Tibial artery (tissue), 4 donors: ENCODE results near the gene CR2.

Experiments used
- DNase-seq, 2 donors: peaks; one replicate each; pipeline ENCODE4 v3.0.0-alpha.2; 2019
- H3K27ac ChIP-seq, 2 donors: fragments of 200-600 bp; sonication (generic) in 1 of 2; 1 replicate in 1 of 2; 2 replicates in 1 of 2; pipeline ENCODE4 v1.5.1; 2018 to 2019; ENCODE audit warnings: mild to moderate bottlenecking in 1 of 2
- H3K27me3 ChIP-seq, 2 donors: fragments of 200-600 bp; sonication (generic) in 1 of 2; one replicate each; pipeline versions ENCODE4 v1.5.1 to v1.6.0; 2016 to 2019
- H3K36me3 ChIP-seq, 3 donors: fragments of 200-600 bp; sonication (generic) in 2 of 3; one replicate each; pipeline ENCODE4 v1.5.1; 2016 to 2019; ENCODE audit warnings: mild to moderate bottlenecking in 2 of 3
- H3K4me1 ChIP-seq, 4 donors: fragments of 200-600 bp; sonication (generic) in 2 of 4; 1 replicate in 3 of 4; 2 replicates in 1 of 4; pipeline ENCODE4 v1.5.1; 2016 to 2019
- H3K4me3 ChIP-seq, 2 donors: fragments of 200-600 bp; sonication (generic) in 1 of 2; 1 replicate in 1 of 2; 2 replicates in 1 of 2; pipeline ENCODE4 v1.5.1; 2018 to 2019; ENCODE audit warnings: mild to moderate bottlenecking in 2 of 2
- H3K9me3 ChIP-seq, 3 donors: fragments of 200-600 bp; sonication (generic) in 1 of 3; one replicate each; pipeline ENCODE4 v1.5.1; 2016 to 2019
- CTCF ChIP-seq, 2 experiments: fragments of 200-600 bp in 1 of 2; fragments of 450-650 bp in 1 of 2; IDR thresholded peaks; one replicate each; pipeline ENCODE4 v1.5.1; 2017 to 2019; ENCODE audit warnings: antibody characterized with exemption in 2 of 2, mild to moderate bottlenecking in 1 of 2, moderate library complexity in 1 of 2
- intact Hi-C: fragments of 100-400 bp; cut with DNase I; formaldehyde crosslinking; loops from one replicate; pipeline ENCODE4 v1.15.0; 2023; ENCODE audit warnings: low total_unique reads

The CR2 gene

GRCh38 chr1:207423560-207424292, 30.4 kb upstream of the CR2 start:
- no peak for DNase-seq
- H3K4me3 ChIP-seq: no peak overlapping the region
- intact Hi-C loops: no loop called here
- no peak for TF ChIP-seq CTCF (IDR thresholded peaks at IDR 0.05)
- peaks cover 0 to 8% (median 0%) of the 10 kb centered on the region in 3 donors for H3K9me3 ChIP-seq
- no peak overlapping the region for H3K27ac ChIP-seq
- no peaks in the 10 kb centered on the region for H3K4me1 ChIP-seq
- H3K36me3 ChIP-seq: no peaks in the 10 kb centered on the region
- no peaks in the 10 kb centered on the region for H3K27me3 ChIP-seq

- intact Hi-C loops: no loop called here
- Histone ChIP-seq H3K4me1 (no peaks in the 10 kb centered on the region), H3K4me3 (no peak overlapping the region), H3K9me3 (peaks cover 0 to 6% (median 0%) of the 10 kb centered on the region in 3 donors), H3K27me3 (no peaks in the 10 kb centered on the region), H3K36me3 (no peaks in the 10 kb centered on the region), H3K27ac (no peak overlapping the region)
- DNase-seq: no peak
- TF ChIP-seq CTCF (IDR thresholded peaks at IDR 0.05): no peak
Measured at GRCh38 chr1:207424570-207425131, 29.5 kb upstream of the CR2 start.

- H3K27me3 ChIP-seq: no peaks in the 10 kb centered on the region
- H3K9me3 ChIP-seq: no peaks in the 10 kb centered on the region
- no peak for TF ChIP-seq CTCF (IDR thresholded peaks at IDR 0.05)
- DNase-seq: no peak
- no peaks in the 10 kb centered on the region for H3K36me3 ChIP-seq
- intact Hi-C loops: no loop called here
- no peaks in the 10 kb centered on the region for H3K4me1 ChIP-seq
- no peak overlapping the region for H3K4me3 ChIP-seq
- no peak overlapping the region for H3K27ac ChIP-seq
Measured at GRCh38 chr1:207427832-207428585, 26.1 kb upstream of the CR2 start.

GRCh38 chr1:207428783-207429182, 25.3 kb upstream of the CR2 start:
- Histone ChIP-seq H3K27ac (no peak overlapping the region), H3K4me3 (no peak overlapping the region), H3K9me3 (no peaks in the 10 kb centered on the region), H3K36me3 (no peaks in the 10 kb centered on the region), H3K27me3 (no peaks in the 10 kb centered on the region), H3K4me1 (no peaks in the 10 kb centered on the region)
- intact Hi-C loops: no loop called here
- TF ChIP-seq CTCF (IDR thresholded peaks at IDR 0.05): no peak
- DNase-seq: no peak

GRCh38 chr1:207429963-207430362, 24.2 kb upstream of the CR2 start:
- no peak for TF ChIP-seq CTCF (IDR thresholded peaks at IDR 0.05)
- intact Hi-C loops: no loop called here

More at GRCh38 chr1:207429963-207430362, 24.2 kb upstream of the CR2 start:
- Histone ChIP-seq H3K36me3 (no peaks in the 10 kb centered on the region), H3K27me3 (no peaks in the 10 kb centered on the region), H3K27ac (no peak overlapping the region), H3K4me1 (no peaks in the 10 kb centered on the region), H3K9me3 (no peaks in the 10 kb centered on the region), H3K4me3 (no peak overlapping the region)
- no peak for DNase-seq
